Hematopoietic multipotent progenitor cell treated with erythropoietin and hydrocortisone succinate and interleukin-3 and kit ligand, for 8 days (in vitro differentiated cells): ENCODE results near the gene HNRNPC.
"Not testable (repeated sequence)": the region's sequence is repeated elsewhere in the genome, so short reads cannot be mapped to it uniquely, and the experiment has no call there.

ENCODE experiments used
- DNase-seq: peaks from one replicate; pipeline ENCODE4 v3.0.0-alpha.2; 2015

HNRNPC gene

GRCh38 chr14:21185491-21185890 is 83.8 kb downstream of the HNRNPC start:
- DNase-seq = no peak

- no peak for DNase-seq
Measured at GRCh38 chr14:21184254-21184653, 85.0 kb downstream of the HNRNPC start.

GRCh38 chr14:21182166-21182565 is 87.1 kb downstream of the HNRNPC start:
- DNase-seq = no peak

- no peak for DNase-seq
Measured at GRCh38 chr14:21171128-21171527, 98.1 kb downstream of the HNRNPC start.

GRCh38 chr14:21169573-21169972 is 99.7 kb downstream of the HNRNPC start:
- DNase-seq = no peak

GRCh38 chr14:21168055-21168454 is 101.2 kb downstream of the HNRNPC start:
- DNase-seq = no peak

- DNase-seq = not testable (repeated sequence)
Measured at GRCh38 chr14:21165670-21166069, 103.6 kb downstream of the HNRNPC start.

- not testable (repeated sequence) for DNase-seq
Measured at GRCh38 chr14:21165002-21165605, 104.1 kb downstream of the HNRNPC start.

- no peak for DNase-seq
Measured at GRCh38 chr14:21163871-21164291, 105.4 kb downstream of the HNRNPC start.

GRCh38 chr14:21162081-21162480 is 107.2 kb downstream of the HNRNPC start:
- DNase-seq = no peak

- no peak for DNase-seq
Measured at GRCh38 chr14:21160061-21160610, 109.1 kb downstream of the HNRNPC start.
